ENCODE data around the gene BZW1.
"Not testable (repeated sequence)": the region's sequence is repeated elsewhere in the genome, so short reads cannot be mapped to it uniquely, and the experiment has no call there.

Gene BZW1

DNA sequence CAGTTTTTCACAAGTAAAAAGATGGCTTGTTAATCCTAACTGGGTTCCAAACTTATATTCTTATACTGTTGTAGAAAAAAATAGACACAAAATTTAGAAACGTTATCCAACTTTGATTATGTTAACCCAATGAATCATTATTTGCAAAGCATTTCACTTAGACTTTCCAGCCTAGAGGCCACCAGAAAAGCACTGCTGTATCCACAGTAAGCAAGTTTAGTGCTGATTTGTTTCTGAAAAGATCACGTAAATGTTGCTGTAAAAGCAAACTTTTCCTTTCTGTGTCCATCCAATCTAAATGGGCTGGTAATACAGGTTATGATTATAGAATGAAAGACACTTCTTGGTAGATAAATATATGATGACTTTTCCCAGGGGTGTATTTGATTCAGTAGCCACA is 17.6 kb upstream of the BZW1 start:
- FAIRE-seq: no peak

DNA sequence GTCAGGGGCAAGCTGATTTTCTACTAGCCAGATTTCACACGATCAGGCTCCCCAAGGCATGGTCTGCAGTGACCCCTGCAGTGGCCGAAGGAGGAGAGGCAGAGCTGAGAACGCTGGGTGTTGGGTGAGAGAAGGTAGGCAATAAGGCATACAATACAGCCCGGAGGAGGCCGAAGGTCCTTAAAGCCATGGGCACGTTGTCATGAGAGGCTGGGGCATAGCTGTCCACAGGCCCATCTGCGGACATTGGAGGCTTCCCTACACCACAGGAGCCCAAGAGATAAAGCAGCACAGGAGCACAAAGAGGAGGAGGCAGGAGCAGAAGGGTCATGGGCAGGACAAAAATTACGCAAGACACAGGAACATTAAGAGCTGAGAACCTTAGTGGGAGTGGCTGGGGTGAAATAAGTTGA is 16.7 kb upstream of the BZW1 start:
- no peak for FAIRE-seq

DNA sequence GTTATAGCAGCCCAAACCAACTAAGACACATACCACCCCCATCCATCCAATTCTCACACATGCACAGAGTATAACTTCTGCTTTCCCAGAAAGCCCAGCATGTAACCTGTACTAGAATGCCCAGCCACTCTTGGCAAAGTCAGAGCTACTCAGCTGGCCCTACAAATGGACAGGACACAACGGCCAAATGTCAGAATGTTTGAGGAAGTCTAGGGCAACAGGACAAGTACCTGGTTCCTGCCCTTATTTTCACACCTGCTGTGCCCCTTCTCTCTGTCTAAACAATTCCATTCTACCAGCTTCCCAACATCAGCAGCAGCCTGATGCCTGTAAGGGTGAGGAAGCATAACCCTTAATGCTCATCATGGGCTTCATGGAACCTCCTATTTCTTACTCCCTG is 15.1 kb upstream of the BZW1 start:
- FAIRE-seq: no peak

DNA sequence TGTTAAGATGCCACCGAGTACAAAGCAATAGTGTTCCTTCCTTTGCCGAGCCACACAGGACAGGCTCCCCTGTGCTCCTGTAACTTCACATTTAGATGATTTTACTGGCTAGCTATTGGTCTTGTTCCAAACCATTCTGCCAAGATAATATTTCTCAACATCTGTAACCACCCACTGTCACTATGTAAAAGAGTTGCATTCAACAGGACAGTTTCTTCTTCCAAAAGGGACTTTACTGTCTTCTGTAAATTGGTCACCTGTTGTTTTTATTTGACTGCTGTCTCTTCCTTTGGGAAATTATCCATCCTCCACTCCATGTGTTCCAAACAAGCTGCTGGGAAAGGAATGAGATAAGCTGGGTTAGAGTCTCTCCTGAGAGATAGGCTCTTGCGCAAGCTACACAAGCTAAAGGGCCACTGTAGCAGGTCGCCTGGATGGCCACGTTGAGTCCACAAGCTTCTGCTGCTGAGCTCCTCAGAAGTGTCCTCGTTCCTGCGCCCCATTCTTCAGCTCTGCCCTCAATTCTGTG is 14.4 kb upstream of the BZW1 start:
- no peak for FAIRE-seq

DNA sequence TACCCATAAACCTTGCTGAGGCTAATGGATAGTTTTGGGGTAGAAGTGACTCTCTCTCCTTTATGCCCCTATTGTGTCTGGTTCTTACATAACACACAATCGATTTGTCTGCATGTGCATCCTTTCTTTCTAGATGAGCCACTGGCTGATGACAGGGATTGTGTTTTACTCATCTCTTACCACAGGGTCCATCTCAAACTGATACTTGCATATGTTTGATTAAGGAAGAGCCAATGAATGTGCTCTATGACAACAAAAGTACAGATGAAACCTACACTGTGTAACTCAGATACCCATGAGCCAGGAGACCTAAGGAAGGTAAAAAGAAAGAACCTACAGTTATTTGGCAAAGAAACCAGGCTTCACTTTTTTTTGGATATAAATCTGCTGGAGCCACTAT is 13.2 kb upstream of the BZW1 start:
- no peak for FAIRE-seq

DNA sequence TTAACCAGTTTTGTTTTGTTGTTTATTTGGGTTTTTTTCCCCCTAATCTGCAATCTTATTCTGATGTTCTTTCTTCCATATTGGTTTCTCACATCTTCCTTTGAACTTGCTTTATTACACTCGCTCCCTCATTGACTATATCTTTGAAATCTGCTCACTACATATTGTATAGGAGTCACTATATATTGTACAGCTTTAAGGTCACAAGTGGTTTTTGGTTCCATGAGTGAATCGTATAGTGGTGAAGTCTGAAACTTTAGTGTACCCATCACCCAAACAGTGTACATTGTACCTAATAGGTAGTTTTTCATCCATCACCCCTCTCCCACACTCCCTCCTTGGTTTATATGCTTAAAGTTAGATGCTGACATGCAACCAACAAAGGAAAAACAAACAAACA is 11.3 kb upstream of the BZW1 start:
- FAIRE-seq: no peak

DNA sequence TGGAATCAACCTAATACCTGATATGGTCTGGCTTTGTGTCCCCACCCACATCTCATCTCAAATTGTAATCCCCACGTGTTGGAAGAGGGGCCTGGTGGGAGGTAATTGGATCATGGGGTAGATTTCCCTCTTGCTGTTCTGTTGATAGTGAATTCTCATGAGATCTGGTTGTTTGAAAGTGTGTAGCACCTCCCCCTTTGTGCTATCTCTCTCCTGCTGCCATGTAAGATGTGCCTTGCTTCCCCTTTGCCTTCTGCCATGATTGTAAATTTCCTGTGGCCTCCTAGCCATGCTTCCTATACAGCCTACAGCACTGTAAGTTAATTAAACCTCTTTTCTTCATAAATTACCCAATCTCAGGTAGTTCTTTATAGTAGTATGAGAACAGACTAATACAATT is 10.3 kb upstream of the BZW1 start:
- not testable (repeated sequence) for FAIRE-seq

DNA sequence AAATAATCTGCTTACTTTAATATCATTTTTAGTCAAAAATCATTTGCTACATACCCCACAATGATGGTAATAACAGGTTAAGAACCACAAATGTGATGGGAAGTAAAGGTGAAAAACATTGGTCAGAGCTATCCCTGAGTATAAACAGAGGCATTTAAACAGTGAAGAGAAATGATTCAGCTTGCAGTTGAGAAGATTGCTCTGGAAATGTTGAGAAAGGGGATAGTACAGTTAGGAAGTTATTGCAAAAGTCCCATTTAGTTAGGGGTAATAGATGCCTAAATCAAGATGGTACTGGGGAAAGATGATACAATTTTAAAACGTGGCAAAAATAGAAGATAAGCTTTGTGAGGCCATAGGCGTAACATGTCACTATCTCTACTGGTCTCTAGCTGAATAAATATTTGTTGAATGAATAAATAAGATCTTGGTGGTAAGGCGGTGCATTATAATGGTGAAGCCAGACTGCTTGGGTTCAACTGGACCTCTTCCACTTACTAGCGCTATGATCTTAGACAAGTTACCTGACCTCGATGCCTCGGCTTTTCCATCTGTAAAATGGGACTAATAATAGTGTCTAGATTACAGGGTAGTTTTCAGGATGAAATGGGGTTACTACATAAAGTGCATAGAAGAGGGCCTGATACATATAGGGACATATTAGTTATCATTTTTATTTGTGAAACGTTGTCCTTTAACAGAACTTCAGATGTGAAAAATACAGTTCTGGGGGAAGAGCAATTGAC is 2.0 kb upstream of the BZW1 start:
- FAIRE-seq: no peak

DNA sequence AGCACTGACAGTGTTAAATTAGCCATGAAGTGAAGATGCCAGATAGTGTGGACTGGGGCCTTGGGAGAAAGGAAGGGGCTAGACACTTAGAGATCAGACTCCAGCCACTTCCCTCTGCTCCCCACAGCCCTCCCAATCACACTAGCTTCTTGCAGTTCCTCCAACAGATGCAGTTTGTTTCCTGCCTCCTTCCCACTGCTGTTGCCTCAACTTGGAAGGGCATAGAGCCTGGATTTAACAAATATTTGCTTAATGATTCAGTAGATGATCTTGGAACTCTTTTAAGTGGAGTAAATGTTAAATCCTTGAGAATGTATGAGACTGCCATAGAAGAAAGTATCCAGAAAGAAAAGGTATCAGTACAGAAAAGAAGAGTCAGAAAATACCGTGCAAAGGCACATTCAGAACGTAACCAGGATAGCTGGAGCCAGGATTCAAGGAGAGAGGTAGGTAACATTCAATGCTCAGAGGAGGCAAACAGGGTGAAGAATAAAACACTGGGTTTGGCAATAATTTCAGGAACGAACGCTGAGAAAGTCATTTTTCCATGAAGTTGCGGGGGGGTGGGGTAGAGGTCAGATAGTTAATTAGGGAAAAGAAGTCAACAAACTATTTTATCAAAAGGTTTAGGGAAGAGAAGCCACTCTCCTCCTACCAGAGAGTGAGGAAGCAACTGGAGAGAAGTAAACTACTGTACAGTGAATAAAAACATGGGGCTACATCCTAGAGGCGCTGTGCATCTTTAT is 1.3 kb upstream of the BZW1 start:
- no peak for FAIRE-seq

DNA sequence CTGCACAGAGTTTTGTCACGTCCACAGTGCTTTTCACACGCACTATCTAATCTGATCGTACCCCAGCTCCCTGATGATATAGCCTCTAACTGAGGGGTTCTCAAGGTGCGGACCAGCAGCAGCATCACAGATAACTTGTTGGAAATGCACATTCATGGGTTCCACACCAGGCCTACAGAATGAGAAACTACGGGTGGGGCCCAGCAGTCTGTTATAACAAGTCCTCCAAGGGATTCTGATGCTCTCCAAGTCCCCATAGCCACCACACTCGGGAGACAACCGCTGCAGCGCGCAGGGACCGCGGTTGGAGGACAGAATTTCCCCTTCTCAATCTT is 745 bp upstream of the BZW1 start:
- no peak for FAIRE-seq

DNA sequence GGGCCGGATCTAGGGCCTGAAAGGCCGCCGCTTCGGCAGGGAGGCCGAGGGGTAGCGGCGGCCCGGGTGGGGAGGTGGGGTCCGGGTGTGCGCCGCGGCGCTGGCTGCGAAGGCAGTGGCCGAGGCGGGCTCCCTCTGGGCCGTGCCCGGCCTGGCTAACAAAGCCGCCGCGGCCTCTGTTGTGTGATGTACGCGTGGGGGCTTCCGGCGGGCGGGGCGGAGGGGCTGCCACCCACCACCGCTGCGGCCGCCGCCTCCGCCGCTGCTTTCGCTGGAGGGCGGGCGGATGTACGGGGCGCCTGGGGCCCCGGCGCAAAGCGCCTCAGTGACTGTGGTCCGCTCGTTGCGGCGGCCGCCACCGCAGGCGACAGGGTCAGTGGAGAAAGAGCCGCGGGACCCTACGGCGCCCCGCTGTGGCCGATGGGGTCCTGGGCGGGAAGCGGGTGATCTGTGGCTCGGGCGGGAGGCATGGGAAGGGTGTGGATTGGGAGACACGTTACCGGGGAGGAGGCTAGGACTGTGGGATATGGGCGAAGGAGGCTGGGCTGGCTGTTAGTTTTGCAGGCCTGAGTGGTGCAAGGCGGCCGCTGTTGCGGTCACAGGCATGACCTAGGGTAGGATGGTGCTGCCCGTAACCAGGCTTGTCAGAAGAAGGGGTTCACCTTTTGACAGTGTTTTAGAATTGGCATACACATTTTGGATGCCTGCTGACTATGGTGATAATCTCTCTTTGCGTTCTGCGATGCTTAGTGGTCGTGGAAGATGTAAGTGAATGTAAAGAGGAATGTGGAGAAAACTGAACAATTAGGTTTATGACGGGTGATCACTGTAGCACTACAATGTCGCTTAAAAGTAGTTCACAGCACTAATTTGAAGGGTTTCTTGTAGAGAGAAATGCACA is 662 bp downstream of the BZW1 start:
- no peak for FAIRE-seq

DNA sequence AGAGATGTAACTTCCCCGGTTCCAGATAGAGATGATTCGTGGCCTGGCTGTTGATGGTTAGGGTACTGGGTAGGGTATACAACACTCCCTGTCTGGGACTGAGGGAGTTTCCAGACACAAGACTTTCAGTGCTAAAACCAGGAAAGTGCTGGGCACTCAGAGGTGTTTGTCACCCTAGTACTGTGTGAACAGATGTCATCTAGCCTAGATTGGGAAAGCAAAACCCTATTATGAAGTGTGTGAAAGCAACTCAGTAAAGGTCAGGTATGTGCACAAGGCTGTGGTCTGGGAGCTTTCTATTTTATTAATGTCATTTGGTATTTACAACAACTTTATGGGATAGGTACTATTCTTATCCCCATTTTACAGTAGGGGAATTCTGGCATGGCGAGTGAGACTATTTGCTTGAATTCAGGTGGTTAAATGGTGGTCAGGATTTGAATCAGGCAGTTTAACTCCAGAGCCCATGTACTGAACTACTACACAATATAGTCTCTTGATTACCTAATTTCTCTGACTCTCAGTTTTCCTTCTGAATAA is 2.6 kb downstream of the BZW1 start:
- FAIRE-seq: no peak

DNA sequence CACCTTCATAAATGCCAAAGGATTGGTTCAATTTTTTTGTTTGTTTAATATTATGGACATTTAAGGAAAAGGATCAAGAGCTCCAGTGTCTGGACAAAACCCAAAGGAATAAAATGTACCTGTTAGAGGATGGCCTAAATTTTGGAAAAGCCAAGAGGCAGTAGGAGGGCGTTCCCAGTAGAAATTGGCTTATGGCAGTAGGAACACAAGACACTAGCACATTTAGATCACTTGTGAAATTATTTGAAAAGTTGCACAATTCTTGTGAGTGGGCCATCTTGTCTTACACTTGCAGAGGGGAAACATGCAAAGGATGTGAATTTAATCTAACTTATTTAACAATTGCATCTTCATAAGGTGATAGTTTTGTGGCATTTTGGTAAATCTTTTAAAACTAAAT is 3.2 kb downstream of the BZW1 start:
- FAIRE-seq: no peak

DNA sequence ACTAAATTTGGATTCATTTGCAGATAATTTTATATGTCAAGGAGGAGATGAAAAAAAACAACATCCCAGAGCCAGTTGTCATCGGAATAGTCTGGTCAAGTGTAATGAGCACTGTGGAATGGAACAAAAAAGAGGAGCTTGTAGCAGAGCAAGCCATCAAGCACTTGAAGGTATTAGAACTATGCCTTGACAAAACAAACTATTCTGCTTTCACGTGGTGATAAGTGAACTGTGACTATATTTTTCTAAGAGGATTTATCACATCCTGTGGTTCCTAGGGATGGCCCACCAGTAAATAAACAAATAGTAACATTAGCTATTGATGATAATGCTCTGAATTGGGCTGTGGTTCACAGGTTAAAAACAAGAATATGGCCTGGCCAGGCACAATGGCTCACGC is 7.0 kb downstream of the BZW1 start:
- not testable (repeated sequence) for FAIRE-seq

DNA sequence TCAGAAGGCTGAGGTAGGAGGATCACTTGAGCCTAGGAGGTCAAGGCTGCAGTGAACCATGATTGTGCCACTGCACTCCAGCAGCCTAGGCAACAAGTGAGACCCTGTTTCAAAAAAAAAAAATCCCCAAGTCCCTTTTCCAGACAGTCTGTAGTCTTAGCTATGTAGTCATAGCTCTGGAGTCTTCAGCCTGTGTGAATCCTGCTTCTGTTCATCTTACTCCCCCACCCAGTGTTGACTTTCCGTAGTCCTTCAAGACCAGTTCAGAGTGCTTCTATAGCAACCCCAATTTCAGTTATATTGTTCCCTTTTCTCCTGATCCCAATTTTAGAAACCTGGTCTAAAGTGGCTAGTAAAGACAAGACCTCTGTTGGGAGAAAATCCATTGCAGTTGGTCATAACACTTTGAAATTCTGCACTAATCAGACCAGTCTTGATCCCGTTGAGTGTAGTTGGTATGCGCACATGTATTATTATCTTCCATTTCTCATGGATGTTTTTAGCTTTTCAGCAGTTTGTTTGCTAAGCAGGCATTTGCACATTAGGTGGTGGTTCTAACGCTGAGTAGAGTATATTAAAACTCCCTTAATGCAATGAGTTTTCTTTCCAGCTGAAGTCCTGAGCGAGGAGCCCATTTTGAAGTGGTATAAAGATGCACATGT is 9.0 kb downstream of the BZW1 start:
- no peak for FAIRE-seq

DNA sequence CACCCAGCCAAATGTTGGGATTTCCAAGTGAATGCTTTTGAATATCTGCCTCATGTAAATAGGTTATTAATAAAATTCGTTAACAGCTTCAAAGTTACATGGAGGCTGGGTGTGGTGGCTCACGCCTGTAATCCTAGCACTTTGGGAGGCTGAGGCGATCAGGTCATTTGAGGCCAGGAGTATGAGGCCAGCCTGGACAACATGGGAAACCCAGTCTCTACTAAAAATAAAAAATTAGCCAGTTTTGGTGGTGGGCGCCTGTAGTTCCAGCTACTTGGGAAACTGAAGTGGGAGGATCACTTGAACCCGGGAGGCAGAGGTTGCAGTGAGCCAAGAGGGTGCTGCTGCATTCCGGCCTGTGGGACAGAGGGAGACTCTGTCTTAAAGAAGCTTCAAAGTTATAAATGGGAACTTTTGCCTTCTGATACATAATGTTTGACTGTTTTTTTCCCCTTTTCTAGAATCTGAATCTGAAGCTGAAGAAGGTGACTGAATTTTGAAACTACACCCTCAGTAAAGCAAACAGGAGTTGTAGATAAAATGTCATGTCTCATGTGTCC is 10.1 kb downstream of the BZW1 start:
- FAIRE-seq: no peak

DNA sequence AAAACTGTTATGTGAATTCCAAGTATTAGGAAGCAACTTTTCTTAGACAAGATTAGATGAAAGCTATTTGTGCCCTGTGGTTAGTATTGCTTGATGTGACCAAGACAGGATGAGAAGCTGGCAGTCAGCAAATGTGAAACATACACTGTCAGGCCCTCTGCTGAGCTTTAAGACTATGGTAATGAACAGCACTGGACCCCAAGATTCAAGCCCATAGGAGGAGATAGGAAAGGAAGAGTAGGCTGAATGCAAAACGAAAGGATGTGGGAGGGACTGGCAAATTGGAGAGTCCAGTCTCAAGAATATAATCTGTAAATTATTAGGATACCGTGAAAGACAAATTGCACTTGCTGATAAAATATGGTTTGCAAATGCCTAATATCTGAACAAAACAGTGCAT is 16.4 kb downstream of the BZW1 start:
- no peak for FAIRE-seq

DNA sequence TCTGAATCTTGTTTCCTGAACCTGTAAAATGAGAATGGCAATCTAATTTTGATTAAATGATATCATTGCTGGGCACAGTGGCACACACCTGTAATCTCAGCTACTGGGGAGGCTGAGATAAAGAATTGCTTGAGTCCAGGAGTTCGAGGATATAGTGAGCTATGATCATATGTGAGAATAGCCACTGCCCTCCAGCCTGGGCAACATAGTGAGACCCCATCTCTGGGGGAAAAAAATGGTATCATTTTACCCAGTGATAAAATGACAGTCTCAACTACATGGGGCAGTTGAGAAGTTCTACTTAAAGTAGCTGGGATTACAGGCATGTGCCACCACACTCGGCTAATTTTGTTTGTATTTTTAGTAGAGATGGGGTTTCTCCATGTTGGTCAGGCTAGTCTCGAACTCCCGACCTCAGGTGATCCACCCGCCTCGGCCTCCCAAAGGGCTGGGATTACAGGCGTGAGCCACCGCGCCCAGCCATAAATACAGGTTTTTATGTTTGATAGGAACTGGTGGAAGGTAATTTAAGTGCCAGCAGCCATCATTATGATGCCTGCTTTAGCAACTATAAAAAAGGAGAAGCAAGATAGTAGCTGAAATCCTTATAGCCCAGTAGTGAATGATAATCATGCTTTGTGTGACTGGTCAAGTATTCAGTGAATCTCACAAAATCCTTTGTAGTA is 17.0 kb downstream of the BZW1 start:
- FAIRE-seq: no peak

DNA sequence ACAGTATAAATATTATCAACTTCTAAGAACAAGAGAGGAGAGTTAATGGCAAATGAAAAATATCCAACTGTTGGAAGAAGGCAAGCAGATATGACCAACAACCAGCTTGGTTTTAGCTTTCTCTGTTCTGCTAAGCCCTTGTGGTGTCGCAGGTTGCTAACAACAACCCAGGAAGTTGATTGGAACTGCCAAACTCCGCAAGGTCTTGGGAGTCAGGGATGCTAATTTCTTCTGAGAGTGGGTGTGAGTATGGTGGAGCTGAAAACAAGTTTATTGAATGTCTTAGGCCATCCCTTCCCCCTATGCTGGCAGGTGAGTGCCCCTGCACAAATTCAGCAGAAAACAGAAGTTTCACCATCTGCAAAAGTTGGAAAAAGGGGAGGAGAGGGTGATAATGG is 17.5 kb downstream of the BZW1 start:
- FAIRE-seq: no peak

DNA sequence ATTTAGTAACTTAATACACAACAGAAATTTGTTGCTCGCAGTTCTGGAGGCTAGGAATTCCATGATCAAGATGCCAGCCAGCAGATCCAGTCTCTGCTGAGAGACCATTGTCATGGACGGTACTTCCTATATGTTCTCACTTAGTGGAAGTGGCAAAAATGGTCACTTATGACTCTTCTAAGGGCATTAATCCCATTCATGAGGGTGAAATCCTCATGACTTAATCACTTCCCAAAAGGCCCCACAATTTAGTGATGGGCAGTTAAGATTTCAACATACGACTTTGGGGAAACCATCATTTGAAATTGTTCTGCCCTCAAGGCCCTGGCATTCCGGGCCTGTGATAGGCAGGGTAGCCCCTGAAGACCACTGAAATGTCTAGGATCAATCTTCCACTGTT is 23.0 kb downstream of the BZW1 start:
- FAIRE-seq: no peak

DNA sequence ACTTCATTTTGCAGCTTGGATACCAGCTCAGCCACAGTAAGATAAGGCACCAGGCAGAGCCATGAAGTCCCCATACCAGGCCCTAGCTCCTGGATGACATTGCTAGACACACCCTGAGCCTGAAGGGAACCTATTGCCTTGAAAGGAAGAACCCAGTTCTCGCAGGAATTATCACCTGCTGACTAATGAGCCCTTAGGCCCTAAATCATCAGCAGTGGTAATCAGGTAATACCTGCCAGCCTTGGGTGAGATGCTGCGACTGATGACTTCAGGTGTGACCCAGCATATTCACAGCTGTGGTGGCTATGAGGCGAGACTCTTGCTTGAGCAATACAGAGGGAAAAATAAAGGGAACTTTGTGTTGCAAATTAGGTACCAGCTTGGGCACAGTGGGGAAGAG is 27.8 kb downstream of the BZW1 start:
- no peak for FAIRE-seq

Measured in TTC549 (cell line).